HG03571 (cell line): ENCODE results near the gene ATAD3A.

ENCODE experiments used
- ATAC-seq: cut with Tn5 transposase; IDR thresholded peaks from one replicate; pipeline ENCODE4 v1.9.1; 2021; ENCODE audit not compliant: unreplicated experiment

Gene ATAD3A

GRCh38 chr1:1574721-1575537 lies 63.0 kb downstream of the ATAD3A start, which contains the start of gene SSU72:
Gene SSU72, minus strand, starts transcription at chr1:1574863. Its CDS starts 306 bp downstream, at chr1:1574557.
- peak; percentile 73 for ATAC-seq

- no peak for ATAC-seq
These were observed 65.5 kb downstream of the ATAD3A start for GRCh38 chr1:1577367-1578011.

- ATAC-seq: no peak
These were observed 66.5 kb downstream of the ATAD3A start for GRCh38 chr1:1578371-1578940.

GRCh38 chr1:1582585-1583346 lies 70.8 kb downstream of the ATAD3A start:
- ATAC-seq: no peak

GRCh38 chr1:1583347-1584010 lies 71.5 kb downstream of the ATAD3A start:
- ATAC-seq: no peak
